OCI-LY7 (cell line): ENCODE measurements around the gene TMEM81. TPM values are rescaled to one million over a fixed set of nuclear protein-coding genes. Genes with fewer than 3 reads are reported as not detected.

Experiments
- BruUV-seq: library from RNA; stranded (reverse); fragments of 400-500 nt; replicated peaks from 2 replicates; lab custom pipeline; 2021; lab: Mats Ljungman, UMichigan
- CTCF ChIA-PET: fragments of 300-600 bp; sonication (Branson Sonifier 250); formaldehyde crosslinking; loops from one replicate; lab custom pipeline; 2022; ENCODE audit warnings: antibody characterized with exemption; ENCODE audit not compliant: unreplicated experiment; lab: Charles Lee
- POLR2A ChIA-PET: fragments of 300-600 bp; sonication (Branson Sonifier 250); formaldehyde crosslinking; loops from one replicate; lab custom pipeline; 2022; ENCODE audit warnings: antibody characterized with exemption; lab: Charles Lee
- DNase-seq: peaks from one replicate; pipeline ENCODE4 v3.0.0-alpha.2; 2015; ENCODE audit warnings: low spot score
- H2AFZ ChIP-seq: fragments of 200-600 bp; sonication (generic), shearing (Covaris generic); 2 replicates; pipeline ENCODE4 v1.6.1; 2014; ENCODE audit warnings: mild to moderate bottlenecking, antibody characterized with exemption, low read length, moderate library complexity
- H3K27ac ChIP-seq: fragments of 200-600 bp; sonication (generic); 2 replicates; pipeline ENCODE4 v1.5.1; 2014; ENCODE audit warnings: mixed run types, low read depth, mild to moderate bottlenecking, moderate library complexity, low read length, inconsistent platforms; ENCODE audit not compliant: poor library complexity, severe bottlenecking
- H3K36me3 ChIP-seq: fragments of 200-600 bp; sonication (generic); 2 replicates; pipeline ENCODE4 v1.6.1; 2014; ENCODE audit warnings: mild to moderate bottlenecking, antibody characterized with exemption, low read length, moderate library complexity, mixed read lengths; ENCODE audit not compliant: insufficient read depth
- H3K4me1 ChIP-seq: fragments of 200-600 bp; sonication (generic); 2 replicates; pipeline ENCODE4 v1.5.1; 2014; ENCODE audit warnings: mild to moderate bottlenecking, low read length; ENCODE audit not compliant: insufficient read depth, poor library complexity, severe bottlenecking
- H3K4me2 ChIP-seq: fragments of 200-600 bp; sonication (generic); 2 replicates; pipeline ENCODE4 v1.6.1; 2014; ENCODE audit warnings: mild to moderate bottlenecking, low read length
- H3K4me3 ChIP-seq: fragments of 200-600 bp; sonication (generic); 2 replicates; pipeline ENCODE4 v1.5.1; 2014; ENCODE audit warnings: mild to moderate bottlenecking, low read depth, low read length; ENCODE audit not compliant: poor library complexity, severe bottlenecking
- H3K79me2 ChIP-seq: fragments of 200-600 bp; sonication (generic); 2 replicates; pipeline ENCODE4 v1.6.1; 2016; ENCODE audit warnings: low read depth, mild to moderate bottlenecking, low read length, moderate library complexity, mixed read lengths; ENCODE audit not compliant: insufficient read depth
- H3K9me2 ChIP-seq: fragments of 200-600 bp; sonication (generic); 2 replicates; pipeline ENCODE4 v1.6.1; 2016; ENCODE audit warnings: mild to moderate bottlenecking, low read length, mixed read lengths; ENCODE audit not compliant: insufficient read depth
- H3K9me3 ChIP-seq: fragments of 200-600 bp; sonication (generic); 2 replicates; pipeline ENCODE4 v1.6.1; 2014; ENCODE audit warnings: mild to moderate bottlenecking, mixed run types, low read length, mixed read lengths
- H4K20me1 ChIP-seq: fragments of 200-600 bp; sonication (generic); 2 replicates; pipeline ENCODE4 v1.6.1; 2014; ENCODE audit warnings: mild to moderate bottlenecking, antibody characterized with exemption, low read length, moderate library complexity, mixed read lengths; ENCODE audit not compliant: insufficient read depth
- EZH2phosphoT487 ChIP-seq: fragments of 200-600 bp; sonication (generic); IDR thresholded peaks from 2 replicates; pipeline ENCODE4 v1.6.1; 2018; ENCODE audit warnings: low read depth, borderline replicate concordance, mild to moderate bottlenecking, mixed run types, antibody characterized with exemption, low read length, moderate library complexity, mixed read lengths
- intact Hi-C: fragments of 100-400 bp; cut with micrococcal nuclease; formaldehyde crosslinking; loops from one replicate; pipeline ENCODE4 v1.10.0; 2022; ENCODE audit not compliant: unreplicated experiment
- total RNA-seq, 2 experiments: library from RNA; depleted of rRNA in 1 of 2; stranded (reverse); fragments of >200 nt in 1 of 2; shearing (Covaris generic) in 1 of 2; gene quantifications; 2 replicates each; pipeline ENCODE4 v1.2.3, GENCODE V29; 2014 to 2022
- TF ChIP-seq, protein P1 (sequence below): fragments of 200-600 bp; sonication (generic); conservative IDR thresholded peaks from 2 replicates; pipeline ENCODE4 v1.5.1; 2014; ENCODE audit warnings: mild to moderate bottlenecking, antibody characterized with exemption, low read length, moderate library complexity, mixed read lengths

The TMEM81 gene
- total RNA-seq, 2 experiments from 2014 or later = 3.2 to 3.4 TPM

DNA sequence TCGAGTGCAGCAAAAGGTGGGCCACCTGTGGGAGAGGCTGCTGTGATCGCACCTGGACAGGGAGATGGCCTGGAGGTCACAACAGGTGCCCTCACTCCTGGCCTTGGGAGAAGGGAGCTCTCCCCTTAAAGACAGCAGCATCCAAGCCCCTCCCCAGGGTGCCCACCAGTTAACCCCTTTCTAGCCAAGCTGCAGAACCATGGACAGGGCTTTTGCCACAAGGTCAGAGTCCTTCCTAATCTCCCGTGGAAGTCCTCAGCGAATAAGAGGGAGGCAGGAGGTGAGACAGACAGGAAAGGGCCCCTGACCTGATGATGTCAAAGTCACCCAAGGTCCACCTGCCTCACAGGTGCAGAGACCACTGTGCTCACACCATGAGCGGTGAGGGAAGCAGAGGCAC lies 39.5 kb downstream of the TMEM81 start:
- Histone ChIP-seq H3K4me1 (no peaks in the 10 kb centered on the region), H3K4me2 (no peak overlapping the region), H3K4me3 (no peak overlapping the region), H2AFZ (no peak overlapping the region), H3K79me2 (no peaks in the 10 kb centered on the region), H4K20me1 (no peaks in the 10 kb centered on the region), H3K36me3 (no peaks in the 10 kb centered on the region), H3K9me3 (no peaks in the 10 kb centered on the region), H3K9me2 (no peaks in the 10 kb centered on the region), H3K27ac (no peak overlapping the region)
- no TSS peak for BruUV-seq
- TF ChIP-seq EZH2phosphoT487 = no peak
- TF ChIP-seq, protein P1, sequence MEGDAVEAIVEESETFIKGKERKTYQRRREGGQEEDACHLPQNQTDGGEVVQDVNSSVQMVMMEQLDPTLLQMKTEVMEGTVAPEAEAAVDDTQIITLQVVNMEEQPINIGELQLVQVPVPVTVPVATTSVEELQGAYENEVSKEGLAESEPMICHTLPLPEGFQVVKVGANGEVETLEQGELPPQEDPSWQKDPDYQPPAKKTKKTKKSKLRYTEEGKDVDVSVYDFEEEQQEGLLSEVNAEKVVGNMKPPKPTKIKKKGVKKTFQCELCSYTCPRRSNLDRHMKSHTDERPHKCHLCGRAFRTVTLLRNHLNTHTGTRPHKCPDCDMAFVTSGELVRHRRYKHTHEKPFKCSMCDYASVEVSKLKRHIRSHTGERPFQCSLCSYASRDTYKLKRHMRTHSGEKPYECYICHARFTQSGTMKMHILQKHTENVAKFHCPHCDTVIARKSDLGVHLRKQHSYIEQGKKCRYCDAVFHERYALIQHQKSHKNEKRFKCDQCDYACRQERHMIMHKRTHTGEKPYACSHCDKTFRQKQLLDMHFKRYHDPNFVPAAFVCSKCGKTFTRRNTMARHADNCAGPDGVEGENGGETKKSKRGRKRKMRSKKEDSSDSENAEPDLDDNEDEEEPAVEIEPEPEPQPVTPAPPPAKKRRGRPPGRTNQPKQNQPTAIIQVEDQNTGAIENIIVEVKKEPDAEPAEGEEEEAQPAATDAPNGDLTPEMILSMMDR = no peak
- intact Hi-C loops = no loop called here
- DNase-seq = no peak
- POLR2A ChIA-PET = interaction anchor here (0.7 kb wide), 1 partner anchor 124 kb away, joined by 3 read pairs; no protein-coding TSS in a partner anchor
- CTCF ChIA-PET = no interaction called here

- intact Hi-C loops = no loop called here
- Histone ChIP-seq H3K9me3 (no peaks in the 10 kb centered on the region), H3K9me2 (no peaks in the 10 kb centered on the region), H3K27ac (no peak overlapping the region), H2AFZ (no peak overlapping the region), H3K79me2 (no peaks in the 10 kb centered on the region), H3K4me2 (no peak overlapping the region), H4K20me1 (no peaks in the 10 kb centered on the region), H3K4me3 (no peak overlapping the region), H3K4me1 (no peaks in the 10 kb centered on the region), H3K36me3 (no peaks in the 10 kb centered on the region)
- POLR2A ChIA-PET = interaction anchor here (0.7 kb wide), 1 partner anchor 124 kb away, joined by 3 read pairs; no protein-coding TSS in a partner anchor
- CTCF ChIA-PET = no interaction called here
- no peak for DNase-seq
- no peak for TF ChIP-seq EZH2phosphoT487
- TF ChIP-seq, protein P1 = no peak
- BruUV-seq = no TSS peak
These were observed 40.4 kb downstream of the TMEM81 start for GRCh38 chr1:205043866-205044265.

- no TSS peak for BruUV-seq
- Histone ChIP-seq H2AFZ (no peak within 1 kb of the TSS), H4K20me1 (no peaks in the 10 kb centered on the region), H3K27ac (no peak within 1 kb of the TSS), H3K9me3 (no peaks in the 10 kb centered on the region), H3K36me3 (no peaks in the 10 kb centered on the region), H3K4me3 (no peak within 1 kb of the TSS), H3K79me2 (no peaks in the 10 kb centered on the region), H3K4me2 (no peak within 1 kb of the TSS), H3K4me1 (no peaks in the 10 kb centered on the region), H3K9me2 (no peaks in the 10 kb centered on the region)
- TF ChIP-seq EZH2phosphoT487 = no peak
- TF ChIP-seq, protein P1 = no peak
- CTCF ChIA-PET = no interaction called here
- DNase-seq = no peak
- intact Hi-C loops = no loop called here
- POLR2A ChIA-PET = no interaction called here
These were observed 41.1 kb downstream of the TMEM81 start, which contains the start of gene CNTN2 for GRCh38 chr1:205042911-205043806. TSS of gene CNTN2 (plus strand) at chr1:205043212. CDS start at chr1:205053186, 9,974 bp downstream.
